ENCODE measurements around the gene AMHR2.
"Not testable (repeated sequence)": the region's sequence is repeated elsewhere in the genome, so short reads cannot be mapped to it uniquely, and the experiment has no call there.

AMHR2 gene

DNA sequence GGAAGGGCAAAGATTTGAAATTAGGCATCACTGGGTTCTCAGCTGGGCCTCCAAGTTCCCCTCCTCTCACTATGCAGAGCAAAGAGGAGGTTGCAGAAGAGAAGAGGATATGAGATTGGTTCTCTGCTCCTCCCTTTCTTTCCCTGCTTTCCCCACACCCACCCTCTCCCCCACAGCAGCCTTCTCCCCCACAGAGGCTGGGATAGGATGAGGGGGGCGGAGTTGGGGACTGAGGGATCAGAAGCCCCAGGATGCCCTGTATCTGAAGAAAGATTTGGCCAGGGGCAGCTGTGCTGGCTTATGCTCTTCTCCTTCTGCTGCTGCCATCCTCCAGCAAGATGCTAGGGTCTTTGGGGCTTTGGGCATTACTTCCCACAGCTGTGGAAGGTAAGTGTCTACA, at the start of gene AMHR2:
TSS of gene AMHR2 (plus strand) at position 259 of the 400 bp plus-strand sequence. CDS start at position 339, 80 bp downstream.
- Mint-ChIP-seq H3K4me3 (no peak within 1 kb of the TSS), H3K4me1 (peaks cover 35% of the 10 kb centered on the region), H3K27me3 (no peaks in the 10 kb centered on the region), H3K27ac (no peak within 1 kb of the TSS), H3K9me3 (no peaks in the 10 kb centered on the region)
- no peak for ATAC-seq
- DNase-seq = no peak

DNA sequence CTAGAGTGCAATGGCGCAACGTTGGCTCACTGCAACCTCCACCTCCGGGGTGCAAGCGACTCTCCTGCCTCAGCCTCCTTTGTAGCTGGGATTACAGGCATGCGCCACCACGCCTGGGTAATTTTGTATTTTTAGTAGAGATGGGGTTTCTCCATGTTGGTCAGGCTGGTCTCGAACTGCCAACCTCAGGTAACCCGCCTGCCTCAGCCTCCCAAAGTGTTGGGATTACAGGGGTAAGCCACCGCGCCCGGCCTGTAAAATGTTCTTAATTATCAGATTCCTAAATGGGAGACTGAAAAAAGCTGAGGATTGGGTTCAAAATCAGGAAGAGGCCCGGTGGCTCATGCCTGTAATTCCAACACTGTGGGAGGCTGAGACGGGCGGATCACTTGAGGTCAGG, 49.4 kb upstream of the AMHR2 start:
- H3K4me3 Mint-ChIP-seq, DNase-seq, H3K27me3 Mint-ChIP-seq, H3K9me3 Mint-ChIP-seq, ATAC-seq: not testable (repeated sequence)
- Mint-ChIP-seq H3K27ac (peak overlapping the region in 1 of 2 donors; percentile 48), H3K4me1 (peaks cover 37% of the 10 kb centered on the region)

DNA sequence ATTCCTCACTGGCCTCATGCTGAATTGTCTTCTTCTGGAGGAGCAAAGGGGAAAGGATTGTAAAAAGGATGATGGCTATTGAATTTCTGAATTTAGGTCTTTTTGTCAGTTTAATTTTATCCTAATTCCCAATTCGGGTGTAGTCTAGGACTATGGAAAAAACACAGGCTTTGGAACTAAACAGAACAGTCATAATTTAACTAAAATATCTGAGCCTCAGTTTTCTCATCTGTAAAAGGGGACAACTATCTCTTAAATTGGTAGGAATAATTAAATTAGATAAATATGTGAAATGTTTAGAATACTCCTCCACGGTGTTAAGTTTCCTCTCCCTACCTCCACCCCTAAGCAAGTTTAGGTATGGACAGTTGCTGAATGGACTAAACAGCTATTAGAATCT, 46.9 kb upstream of the AMHR2 start:
- DNase-seq (no peak), ATAC-seq (no peak)
- Mint-ChIP-seq H3K9me3 (no peaks in the 10 kb centered on the region), H3K4me3 (no peak overlapping the region), H3K27ac (no peak overlapping the region), H3K4me1 (peaks cover 34% of the 10 kb centered on the region), H3K27me3 (no peaks in the 10 kb centered on the region)

DNA sequence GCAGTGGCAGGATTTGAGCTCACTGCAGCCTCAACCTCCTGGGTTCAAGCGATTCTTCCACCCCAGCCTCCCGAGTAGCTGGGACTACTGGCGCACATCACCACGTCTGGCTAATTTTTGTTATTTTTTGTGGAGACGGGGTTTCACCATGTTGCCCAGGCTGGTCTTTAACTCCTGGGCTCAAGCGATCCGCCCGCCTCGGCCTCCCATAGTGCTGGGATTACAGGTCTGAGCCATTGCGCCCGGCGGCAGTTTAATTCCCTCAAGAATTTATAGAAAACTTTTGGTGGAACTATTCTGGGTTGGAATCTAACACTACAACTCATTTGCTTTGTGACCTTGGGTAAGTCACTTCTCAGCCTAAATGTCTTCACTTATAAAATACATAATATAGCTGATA, 45.4 kb upstream of the AMHR2 start:
- DNase-seq = no peak
- Mint-ChIP-seq H3K4me1 (peaks cover 35% of the 10 kb centered on the region), H3K27ac (no peak overlapping the region), H3K4me3 (no peak overlapping the region), H3K27me3 (no peaks in the 10 kb centered on the region), H3K9me3 (no peaks in the 10 kb centered on the region)
- ATAC-seq = no peak

DNA sequence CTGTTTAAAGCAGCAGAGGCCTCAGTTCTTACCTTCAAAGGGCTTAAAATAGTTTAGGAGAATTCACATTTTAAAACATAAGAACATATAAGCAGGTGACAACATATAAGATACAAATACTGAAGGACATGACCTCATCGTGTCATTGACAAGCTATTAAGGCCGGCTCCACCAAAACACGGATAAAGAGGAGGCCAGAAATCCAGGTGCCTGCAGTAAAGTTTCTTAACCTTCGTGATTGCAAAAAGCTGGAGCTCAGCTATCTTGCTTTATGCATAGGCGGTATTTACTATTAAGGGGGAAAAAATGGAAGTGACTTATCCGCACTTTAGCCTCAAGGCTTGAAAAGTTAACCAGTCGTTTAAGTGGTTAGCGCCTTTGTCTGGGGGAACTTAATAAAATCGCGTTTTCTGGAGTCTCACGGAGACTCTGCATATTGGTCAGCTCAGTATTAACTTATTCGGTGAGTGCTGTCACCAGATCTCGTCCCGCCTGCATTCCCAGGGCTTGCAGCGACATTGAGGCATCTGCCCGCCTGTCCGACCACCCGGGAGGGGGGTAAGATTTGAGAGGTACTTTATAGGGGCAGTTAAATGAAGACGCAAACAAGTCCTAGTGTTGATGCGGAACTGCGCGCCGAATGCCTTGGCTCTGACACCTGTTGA, 44.8 kb upstream of the AMHR2 start:
- no peak for ATAC-seq

DNA sequence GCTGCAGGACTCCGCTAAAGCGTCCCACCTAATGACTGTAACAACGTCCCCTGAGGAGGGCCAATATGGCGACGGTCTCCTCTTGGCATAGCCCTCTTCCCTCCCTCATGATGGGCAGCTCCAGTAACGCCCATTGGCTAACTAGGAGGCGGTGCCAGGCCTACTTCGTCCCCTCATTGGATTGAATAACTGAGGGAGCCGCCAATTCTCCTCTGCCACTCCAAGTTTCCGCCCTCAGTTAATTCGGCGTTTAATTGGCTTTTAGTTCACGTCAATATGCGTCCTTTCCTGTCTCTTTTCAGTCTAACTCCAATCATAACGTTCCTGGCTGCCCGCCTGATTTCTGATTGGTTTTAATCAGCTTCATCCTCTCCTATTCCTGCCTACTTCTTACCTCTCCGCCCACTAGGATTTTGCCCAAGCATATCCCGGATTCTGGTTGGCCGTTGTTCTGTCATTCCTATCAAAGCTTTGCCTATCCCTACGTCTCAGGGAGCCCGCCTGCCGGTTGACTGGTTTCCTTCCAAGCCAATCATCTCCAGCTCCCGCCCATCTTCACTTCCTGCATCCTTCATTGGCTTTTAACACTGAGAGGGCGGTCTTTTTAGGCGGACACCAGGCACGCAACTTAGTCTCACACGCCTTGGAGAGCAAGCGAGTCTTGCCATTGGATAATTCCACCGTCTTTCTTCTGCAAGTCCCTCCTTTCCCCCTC, 44.1 kb upstream of the AMHR2 start:
- peaks cover 40% of the 10 kb centered on the region for H3K4me1 Mint-ChIP-seq
- ATAC-seq (peak; percentile 83), DNase-seq (peak; percentile 99)
- no peaks in the 10 kb centered on the region for H3K27me3 Mint-ChIP-seq
- no peak overlapping the region for H3K27ac Mint-ChIP-seq
- no peaks in the 10 kb centered on the region for H3K9me3 Mint-ChIP-seq
- H3K4me3 Mint-ChIP-seq = no peak overlapping the region

More for the DNA sequence above, 44.8 kb upstream of the AMHR2 start:
- H3K27me3 Mint-ChIP-seq = no peaks in the 10 kb centered on the region
- H3K9me3 Mint-ChIP-seq = no peaks in the 10 kb centered on the region
- no peak overlapping the region for H3K4me3 Mint-ChIP-seq
- DNase-seq = no peak
- peaks cover 36% of the 10 kb centered on the region for H3K4me1 Mint-ChIP-seq
- H3K27ac Mint-ChIP-seq = no peak overlapping the region

DNA sequence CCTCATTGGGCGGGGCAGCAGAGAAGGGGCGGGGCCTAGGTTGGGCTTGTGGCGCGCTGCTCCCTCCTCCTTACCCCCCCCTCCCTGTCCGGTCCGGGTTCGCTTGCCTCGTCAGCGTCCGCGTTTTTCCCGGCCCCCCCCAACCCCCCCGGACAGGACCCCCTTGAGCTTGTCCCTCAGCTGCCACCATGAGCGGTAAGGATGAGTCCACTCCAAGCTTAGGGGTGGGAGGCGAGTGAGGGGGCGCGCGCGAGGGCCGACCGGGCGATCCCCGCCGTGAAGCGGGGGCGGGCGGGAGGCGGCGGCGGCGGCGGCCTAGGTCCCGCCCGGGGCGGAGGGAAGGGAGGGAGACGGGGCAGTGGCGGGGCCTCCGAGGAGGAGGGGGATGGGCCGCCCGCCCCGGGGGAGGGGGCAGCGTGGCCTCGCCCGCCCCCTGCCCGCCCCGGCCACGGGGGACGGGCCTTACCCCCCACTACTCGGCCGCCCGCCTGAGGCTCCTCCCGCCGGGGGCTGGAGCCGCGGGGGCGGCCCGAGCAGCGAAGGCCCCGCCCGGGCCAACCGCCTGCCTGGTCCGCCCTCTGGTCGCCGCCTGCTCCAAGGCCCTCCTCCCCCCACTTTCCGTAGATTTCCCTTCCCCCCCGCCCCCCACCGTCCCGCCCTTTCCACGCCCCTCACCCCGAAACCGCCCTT, 43.4 kb upstream of the AMHR2 start, which contains the start of gene SP1:
TSS of gene SP1 (plus strand) at position 73 of the 690 bp plus-strand sequence. CDS start at position 189, 116 bp downstream.
- Mint-ChIP-seq H3K9me3 (no peaks in the 10 kb centered on the region), H3K4me3 (peak within 1 kb of the TSS; percentile 87 to 98), H3K27me3 (no peaks in the 10 kb centered on the region), H3K4me1 (peaks cover 43% of the 10 kb centered on the region), H3K27ac (peak within 1 kb of the TSS; percentile 86 to 98)
- DNase-seq (peak; percentile 91), ATAC-seq (peak; percentile 59)

DNA sequence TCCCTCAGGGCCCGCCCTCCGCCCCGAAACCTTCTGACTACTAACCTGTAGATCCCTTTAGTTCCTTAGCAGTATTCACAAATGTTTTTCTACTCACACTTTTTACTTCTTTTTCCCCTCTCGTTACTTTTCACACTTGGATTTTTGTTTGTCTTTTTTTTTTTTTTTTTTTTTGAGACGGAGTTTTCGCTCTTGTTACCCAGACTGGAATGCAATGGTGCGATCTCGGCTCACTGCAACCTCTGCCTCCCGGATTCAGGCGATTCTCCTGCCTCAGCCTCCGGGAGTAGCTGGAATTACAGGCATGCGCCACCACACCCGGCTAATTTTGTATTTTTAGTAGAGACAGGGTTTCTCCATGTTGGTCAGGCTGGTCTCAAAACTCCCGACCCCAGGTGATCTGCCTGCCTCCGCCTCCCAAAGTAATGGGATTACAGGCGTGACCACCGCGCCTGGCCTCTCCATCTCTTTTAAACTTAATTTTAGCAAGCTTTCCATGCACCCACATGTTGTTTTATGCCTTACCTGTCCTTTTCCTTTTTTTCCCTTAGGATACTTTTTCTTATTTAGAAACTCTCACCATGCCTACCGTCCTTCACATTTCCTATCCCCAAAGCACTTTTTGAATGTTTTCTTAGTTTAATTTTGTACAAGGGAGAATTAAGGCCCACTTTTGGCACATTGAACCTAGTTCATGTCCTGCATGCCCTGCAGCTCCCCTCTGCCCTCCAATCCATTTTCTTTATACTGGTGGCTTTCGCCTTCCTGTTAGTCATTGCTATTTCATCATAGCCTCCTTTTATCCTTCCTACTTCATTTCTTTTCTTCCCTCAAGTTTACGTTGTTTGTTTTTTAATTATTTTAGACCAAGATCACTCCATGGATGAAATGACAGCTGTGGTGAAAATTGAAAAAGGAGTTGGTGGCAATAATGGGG, 42.6 kb upstream of the AMHR2 start:
- no peaks in the 10 kb centered on the region for H3K27me3 Mint-ChIP-seq
- peak overlapping the region; percentile 87 to 98 for H3K4me3 Mint-ChIP-seq
- H3K27ac Mint-ChIP-seq = peak overlapping the region; percentile 86 to 98
- DNase-seq (no peak), ATAC-seq (no peak)
- no peaks in the 10 kb centered on the region for H3K9me3 Mint-ChIP-seq
- peaks cover 47% of the 10 kb centered on the region for H3K4me1 Mint-ChIP-seq

DNA sequence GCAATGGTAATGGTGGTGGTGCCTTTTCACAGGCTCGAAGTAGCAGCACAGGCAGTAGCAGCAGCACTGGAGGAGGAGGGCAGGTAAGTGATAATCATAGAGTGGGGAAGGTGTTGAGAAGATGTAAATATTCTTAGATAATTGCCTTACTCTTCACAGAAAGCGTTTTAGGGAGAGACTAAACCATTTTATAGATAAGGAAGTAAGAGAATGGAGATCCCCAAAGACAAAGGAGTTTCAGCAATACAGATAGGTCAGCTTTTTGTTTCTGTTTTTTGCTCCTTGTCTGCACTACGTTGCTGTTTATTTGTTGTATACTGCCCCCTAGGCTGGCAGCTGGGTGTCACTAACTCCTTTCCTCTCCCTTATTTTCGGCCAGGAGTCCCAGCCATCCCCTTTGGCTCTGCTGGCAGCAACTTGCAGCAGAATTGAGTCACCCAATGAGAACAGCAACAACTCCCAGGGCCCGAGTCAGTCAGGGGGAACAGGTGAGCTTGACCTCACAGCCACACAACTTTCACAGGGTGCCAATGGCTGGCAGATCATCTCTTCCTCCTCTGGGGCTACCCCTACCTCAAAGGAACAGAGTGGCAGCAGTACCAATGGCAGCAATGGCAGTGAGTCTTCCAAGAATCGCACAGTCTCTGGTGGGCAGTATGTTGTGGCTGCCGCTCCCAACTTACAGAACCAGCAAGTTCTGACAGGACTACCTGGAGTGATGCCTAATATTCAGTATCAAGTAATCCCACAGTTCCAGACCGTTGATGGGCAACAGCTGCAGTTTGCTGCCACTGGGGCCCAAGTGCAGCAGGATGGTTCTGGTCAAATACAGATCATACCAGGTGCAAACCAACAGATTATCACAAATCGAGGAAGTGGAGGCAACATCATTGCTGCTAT, 41.7 kb upstream of the AMHR2 start:
- H3K4me1 Mint-ChIP-seq = peaks cover 56% of the 10 kb centered on the region
- H3K4me3 Mint-ChIP-seq = peak overlapping the region; percentile 87 to 98
- no peak for ATAC-seq

DNA sequence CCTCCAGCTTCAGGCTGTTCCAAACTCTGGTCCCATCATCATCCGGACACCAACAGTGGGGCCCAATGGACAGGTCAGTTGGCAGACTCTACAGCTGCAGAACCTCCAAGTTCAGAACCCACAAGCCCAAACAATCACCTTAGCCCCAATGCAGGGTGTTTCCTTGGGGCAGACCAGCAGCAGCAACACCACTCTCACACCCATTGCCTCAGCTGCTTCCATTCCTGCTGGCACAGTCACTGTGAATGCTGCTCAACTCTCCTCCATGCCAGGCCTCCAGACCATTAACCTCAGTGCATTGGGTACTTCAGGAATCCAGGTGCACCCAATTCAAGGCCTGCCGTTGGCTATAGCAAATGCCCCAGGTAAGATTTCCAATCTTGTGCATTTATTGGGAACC, 40.4 kb upstream of the AMHR2 start:
- Mint-ChIP-seq H3K27me3 (no peaks in the 10 kb centered on the region), H3K4me1 (peaks cover 65% of the 10 kb centered on the region), H3K27ac (peak overlapping the region in 1 of 2 donors; percentile 28), H3K9me3 (no peaks in the 10 kb centered on the region), H3K4me3 (peak overlapping the region; percentile 87 to 98)
- no peak for ATAC-seq
- DNase-seq = no peak

More for the DNA sequence above, 41.7 kb upstream of the AMHR2 start:
- DNase-seq = peak; percentile 33 to 57
- no peaks in the 10 kb centered on the region for H3K9me3 Mint-ChIP-seq
- H3K27ac Mint-ChIP-seq = peak overlapping the region; percentile 86 to 98
- H3K27me3 Mint-ChIP-seq = no peaks in the 10 kb centered on the region

DNA sequence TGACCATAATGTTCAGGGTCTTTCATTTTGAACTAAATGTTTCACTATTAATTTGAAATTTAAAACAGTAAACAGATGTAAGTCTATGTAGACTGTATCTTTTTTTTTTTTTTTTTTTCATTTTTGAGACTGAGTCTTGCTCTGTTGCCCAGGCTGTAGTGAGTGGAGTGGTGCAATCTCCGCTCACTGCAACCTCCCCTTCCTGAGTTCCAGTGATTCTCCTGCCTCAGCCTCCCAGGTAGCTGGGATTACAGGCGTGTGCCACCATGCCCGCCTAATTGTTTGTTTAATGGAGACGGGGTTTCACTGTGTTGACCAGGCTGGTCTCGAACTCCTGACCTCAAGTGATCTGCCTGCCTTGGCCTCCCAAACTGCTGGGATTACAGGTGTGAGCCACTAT, 37.3 kb upstream of the AMHR2 start:
- not testable (repeated sequence) for ATAC-seq, DNase-seq, H3K9me3 Mint-ChIP-seq, H3K27ac Mint-ChIP-seq, H3K27me3 Mint-ChIP-seq
- H3K4me1 Mint-ChIP-seq = peaks cover 87% of the 10 kb centered on the region
- peak overlapping the region; percentile 54 to 75 for H3K4me3 Mint-ChIP-seq

DNA sequence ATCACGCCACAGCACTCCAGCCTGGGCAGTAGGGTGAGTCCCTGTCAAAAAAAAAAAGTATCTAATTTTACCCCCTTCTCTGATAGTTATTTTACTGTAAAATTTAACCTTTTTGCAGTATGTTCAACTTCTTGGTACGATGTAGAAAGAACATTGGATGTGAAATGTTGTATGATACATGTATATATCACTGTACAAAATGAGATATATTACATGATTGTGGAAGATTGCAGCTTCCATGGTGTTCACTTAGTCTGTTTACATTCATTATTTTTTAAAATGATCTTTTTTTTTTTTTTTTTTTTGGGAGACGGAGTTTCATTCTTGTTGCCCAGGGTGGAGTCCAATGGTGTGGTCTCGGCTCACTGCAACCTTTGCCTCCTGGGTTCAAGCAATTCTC, 34.7 kb upstream of the AMHR2 start:
- Mint-ChIP-seq H3K9me3 (no peaks in the 10 kb centered on the region), H3K4me3 (peak overlapping the region; percentile 39 to 67), H3K4me1 (peaks cover 67% of the 10 kb centered on the region), H3K27ac (no peak overlapping the region), H3K27me3 (no peaks in the 10 kb centered on the region)
- DNase-seq (no peak), ATAC-seq (no peak)

DNA sequence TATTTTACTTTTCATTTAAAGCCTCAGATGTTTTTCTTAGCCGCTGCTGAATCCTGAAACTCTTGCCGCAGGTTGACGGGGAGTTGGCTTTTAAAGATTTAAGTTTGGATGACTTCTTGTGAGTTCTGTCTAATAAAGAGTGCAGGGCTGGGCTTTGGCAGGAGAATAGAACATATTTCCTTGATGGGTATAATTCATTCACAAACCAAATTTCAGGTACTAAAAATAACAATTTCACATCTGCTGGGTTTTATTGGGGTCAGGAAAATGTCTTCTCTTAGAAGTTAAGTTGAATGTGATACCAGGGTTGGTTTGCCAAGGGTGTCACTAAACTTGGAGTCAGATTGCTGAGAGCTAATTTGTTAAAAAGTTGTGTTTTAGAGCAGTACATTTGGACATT, 34.0 kb upstream of the AMHR2 start:
- DNase-seq (no peak), ATAC-seq (no peak)
- H3K27me3 Mint-ChIP-seq = no peaks in the 10 kb centered on the region
- peak overlapping the region; percentile 37 to 67 for H3K4me3 Mint-ChIP-seq
- H3K27ac Mint-ChIP-seq = no peak overlapping the region
- no peaks in the 10 kb centered on the region for H3K9me3 Mint-ChIP-seq
- peaks cover 59% of the 10 kb centered on the region for H3K4me1 Mint-ChIP-seq

DNA sequence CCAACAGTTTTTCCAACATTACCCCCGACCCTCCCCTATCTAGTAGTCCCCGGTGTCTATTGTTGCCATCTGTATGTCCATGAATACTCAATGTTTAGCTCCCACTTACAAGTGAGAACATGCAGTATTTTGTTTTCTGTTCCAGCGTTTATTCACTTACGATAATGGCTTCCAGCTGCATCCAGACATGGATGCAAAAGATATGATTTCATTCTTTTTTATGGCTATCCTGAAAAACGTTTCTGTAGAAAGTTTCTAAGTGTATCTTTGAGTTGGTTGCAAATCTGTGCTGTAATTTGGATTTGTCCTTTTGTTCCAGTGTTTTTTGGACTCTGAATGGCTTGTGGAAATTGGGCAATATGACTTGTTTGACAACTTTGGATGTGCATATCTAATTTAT, 31.9 kb upstream of the AMHR2 start:
- Mint-ChIP-seq H3K27me3 (no peaks in the 10 kb centered on the region), H3K9me3 (no peaks in the 10 kb centered on the region), H3K27ac (no peak overlapping the region), H3K4me1 (peaks cover 48% of the 10 kb centered on the region), H3K4me3 (no peak overlapping the region)
- ATAC-seq = no peak
- DNase-seq = no peak

All from stimulated activated naive CD8-positive, alpha-beta T cell treated with anti-CD3 and anti-CD28 coated beads, Interleukin-15, amount 100 ng/mL, for 72 hours (primary cell).